Epithelial cell of proximal tubule (primary cell): ENCODE data around the gene TNIK. TPM values are rescaled to one million over a fixed set of nuclear protein-coding genes. Genes with fewer than 3 reads are reported as not detected.
"Not testable (repeated sequence)": the region's sequence is repeated elsewhere in the genome, so short reads cannot be mapped to it uniquely, and the experiment has no call there.

Experiments
- DNase-seq: peaks from one replicate; pipeline ENCODE4 v3.0.0-alpha.2; 2011; ENCODE audit warnings: low read depth
- H3K4me3 ChIP-seq: 2 replicates; pipeline ENCODE4 v1.5.1; 2011; ENCODE audit warnings: low read depth, mild to moderate bottlenecking, low read length
- CTCF ChIP-seq: conservative IDR thresholded peaks from 2 replicates; pipeline ENCODE4 v1.5.1; 2012; ENCODE audit warnings: low read depth, mild to moderate bottlenecking, low read length
- total RNA-seq: library from RNA; depleted of rRNA; stranded (reverse); fragments of >200 nt; gene quantifications from 2 replicates; pipeline ENCODE4 v1.2.3, GENCODE V29; 2015

TNIK gene
- total RNA-seq, 1 donor from 2014 or later, result 11.8 TPM

GRCh38 chr3:171456765-171457606 is 3.2 kb downstream of the TNIK start:
- DNase-seq, result no peak
- no peak for TF ChIP-seq CTCF
- peak overlapping the region; percentile 86 for H3K4me3 ChIP-seq

DNA sequence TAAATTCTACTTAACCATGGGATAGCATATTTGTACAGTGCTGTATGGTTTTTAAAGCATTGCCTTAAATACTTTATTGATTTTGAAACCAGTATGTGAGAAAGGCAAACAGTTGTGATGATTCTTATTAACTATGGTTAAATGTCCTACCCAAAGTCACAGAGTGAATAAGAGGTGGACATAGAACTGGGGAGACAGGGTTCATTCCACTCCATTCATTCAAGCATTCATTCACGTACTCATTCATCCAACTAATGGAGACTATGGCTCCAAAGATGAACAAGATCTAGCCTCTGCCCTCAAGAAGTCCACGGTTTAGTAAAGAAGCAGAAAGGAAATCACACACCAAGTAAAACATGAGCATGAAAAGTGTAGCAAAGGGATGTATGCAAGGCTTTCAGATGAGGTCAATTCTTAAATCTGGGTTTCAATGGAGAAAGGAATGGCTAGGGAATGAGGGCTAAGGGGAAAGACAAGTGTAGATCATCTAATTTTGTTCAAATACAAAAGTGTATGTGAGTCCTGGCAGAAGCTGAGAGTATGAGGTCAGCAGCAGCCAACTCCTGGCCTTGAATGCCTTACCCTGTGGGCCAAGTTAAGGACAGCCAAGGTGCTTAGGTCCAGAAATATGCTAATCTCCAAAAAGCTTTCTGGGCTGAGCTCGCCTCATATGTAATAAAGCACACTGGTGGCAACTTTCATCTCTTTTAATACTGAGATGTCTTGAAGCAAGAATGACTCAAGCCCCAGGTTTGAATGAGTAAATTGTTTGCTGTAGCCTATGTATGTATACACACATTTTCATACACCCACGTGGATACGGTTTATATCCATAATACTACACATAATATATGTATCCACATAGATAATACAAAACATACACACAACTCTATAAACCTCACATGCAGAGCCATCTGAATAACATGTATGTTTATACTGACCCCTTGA is 4.3 kb downstream of the TNIK start:
- no peak for DNase-seq
- TF ChIP-seq CTCF, result no peak

DNA sequence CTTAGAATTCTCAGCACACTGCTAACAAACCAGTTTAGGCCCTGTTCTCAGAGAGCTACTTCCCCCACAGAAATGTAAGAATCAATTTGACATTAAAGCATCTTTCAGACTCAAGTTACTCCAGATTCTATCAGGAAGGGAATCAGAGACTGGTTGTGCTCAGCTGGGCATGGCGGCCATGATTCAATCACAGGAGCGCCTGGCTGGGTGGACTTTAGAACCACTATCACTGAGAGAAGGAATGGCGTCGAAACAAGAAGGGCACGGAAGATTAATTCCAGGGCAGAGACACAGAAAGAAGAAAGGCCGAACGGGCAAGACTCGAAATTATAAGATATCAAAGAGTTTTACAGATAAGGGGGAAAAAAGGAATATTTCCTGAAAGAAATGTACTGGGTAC is 6.2 kb downstream of the TNIK start:
- peak; percentile 66 for DNase-seq
- H3K4me3 ChIP-seq, result no peak overlapping the region
- TF ChIP-seq CTCF, result no peak

More for the DNA sequence above, 4.3 kb downstream of the TNIK start:
- no peak overlapping the region for H3K4me3 ChIP-seq

- DNase-seq, result no peak
- no peak overlapping the region for H3K4me3 ChIP-seq
- peak; percentile 54 for TF ChIP-seq CTCF
These were observed 6.9 kb downstream of the TNIK start for GRCh38 chr3:171453180-171453886.

DNA sequence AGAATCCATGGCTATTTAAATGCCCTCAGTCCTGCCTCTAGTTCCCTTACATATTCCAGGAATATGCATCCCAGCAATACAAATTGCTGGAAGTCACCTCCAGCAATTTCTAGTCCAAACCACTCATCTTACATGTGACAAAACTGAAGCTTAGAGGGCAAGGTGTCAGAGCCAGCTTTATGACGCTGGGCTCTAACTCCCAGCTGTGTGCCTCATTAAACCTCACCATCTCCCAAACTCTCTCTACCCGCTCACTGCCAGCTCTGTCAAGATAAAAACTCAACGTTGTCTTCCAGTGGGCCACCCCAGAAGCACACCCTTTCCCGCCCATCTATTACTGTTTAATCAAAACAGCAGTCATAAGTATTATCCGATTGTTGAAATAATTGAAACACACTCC is 7.9 kb downstream of the TNIK start:
- DNase-seq, result no peak
- no peak overlapping the region for H3K4me3 ChIP-seq
- no peak for TF ChIP-seq CTCF

DNA sequence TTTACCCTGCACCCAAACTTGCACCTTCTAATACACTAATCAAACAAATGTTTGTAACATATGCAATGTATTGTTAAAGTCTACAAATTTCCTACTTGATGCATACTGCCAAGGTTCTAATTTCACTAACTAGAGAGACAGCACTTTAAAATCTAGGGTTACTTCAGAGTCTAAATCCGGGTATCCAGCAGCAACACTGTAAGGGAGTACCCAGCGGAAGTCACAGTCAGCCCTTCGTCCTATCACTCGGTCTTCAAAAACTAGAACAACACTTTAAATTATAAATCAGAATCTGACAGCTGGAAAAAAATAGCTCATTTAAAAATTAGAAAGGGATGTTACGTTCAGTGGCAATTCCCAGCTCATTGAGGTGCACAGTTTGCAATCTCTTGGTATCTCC is 8.3 kb downstream of the TNIK start:
- no peak overlapping the region for H3K4me3 ChIP-seq
- no peak for DNase-seq
- no peak for TF ChIP-seq CTCF

- H3K4me3 ChIP-seq, result not testable (repeated sequence)
These were observed 12.7 kb downstream of the TNIK start for GRCh38 chr3:171447579-171447891.

More at GRCh38 chr3:171447579-171447891, 12.7 kb downstream of the TNIK start:
- DNase-seq, result not testable (repeated sequence)
